A549 treated with ZK216348 at 1 μM for 4 hours (cell line): ENCODE data around the gene SELENBP1. TPM values are rescaled to one million over a fixed set of nuclear protein-coding genes. Genes with fewer than 3 reads are reported as not detected.

Source experiments
- total RNA-seq: library from RNA; stranded (reverse); fragments of 200-300 nt; extraction: Qiagen RNA extraction; gene quantifications from 5 replicates; pipeline ENCODE4 v1.2.3, GENCODE V29; 2022; ENCODE audit warnings: low read depth

The SELENBP1 gene
- 5.1 to 7.6 TPM (median 6.9 TPM) in 5 replicates for total RNA-seq

DNA sequence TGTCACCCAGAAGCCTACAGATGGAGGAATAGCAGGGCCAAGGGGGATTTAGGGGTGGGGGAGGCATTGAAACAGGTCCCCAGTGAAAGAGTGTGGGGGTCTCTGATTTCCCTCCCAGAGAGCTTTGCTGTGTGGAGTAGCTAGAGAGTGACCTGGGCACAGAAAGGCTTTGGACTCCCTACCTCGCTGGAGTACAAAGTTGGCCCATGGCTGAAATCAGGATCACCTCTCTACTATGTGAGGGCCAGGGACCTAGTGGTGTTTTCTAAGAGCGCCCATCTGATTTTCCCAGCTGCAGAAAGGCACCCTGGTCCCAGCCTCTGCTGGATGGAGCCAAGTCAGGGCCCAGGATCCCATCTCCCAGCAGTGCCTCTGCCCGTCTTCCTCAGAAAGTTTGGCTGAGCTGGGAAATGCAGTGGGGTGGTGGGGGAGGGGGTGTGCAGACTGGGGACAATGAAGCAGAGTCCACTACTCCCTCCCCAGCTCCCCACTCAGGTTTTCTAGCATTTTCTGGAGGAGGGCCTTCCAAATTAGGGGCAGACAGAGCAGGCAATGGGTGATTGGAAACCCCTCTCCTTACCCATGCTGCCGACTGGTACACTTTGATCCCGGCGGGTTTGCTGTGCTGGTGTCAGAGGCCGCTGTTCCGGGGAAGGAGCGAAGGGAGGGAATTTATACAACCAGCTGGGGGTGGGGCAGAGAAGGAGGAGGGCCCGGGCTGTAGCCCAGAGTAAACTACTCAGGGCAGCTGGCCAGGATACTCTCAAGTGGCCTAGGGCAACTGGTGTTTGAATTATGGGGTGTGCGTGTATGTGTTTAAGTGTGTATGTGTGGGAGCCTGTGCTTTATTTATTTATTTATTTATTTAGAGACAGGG, at the start of gene SELENBP1:
TSS of gene SELENBP1 (minus strand) at position 648 of the 877 bp plus-strand sequence. CDS start at position 584, 64 bp downstream.

GRCh38 chr1:151399324-151400171, 27.0 kb upstream of the SELENBP1 start, which contains the start of gene PSMB4:
PSMB4 (plus strand) TSS chr1:151399573; CDS start chr1:151399588, 15 bp downstream.

GRCh38 chr1:151346769-151347522, 25.6 kb downstream of the SELENBP1 start, which contains the start of gene RFX5:
RFX5 (minus strand) TSS chr1:151347252; CDS start chr1:151346320, 932 bp downstream.

DNA sequence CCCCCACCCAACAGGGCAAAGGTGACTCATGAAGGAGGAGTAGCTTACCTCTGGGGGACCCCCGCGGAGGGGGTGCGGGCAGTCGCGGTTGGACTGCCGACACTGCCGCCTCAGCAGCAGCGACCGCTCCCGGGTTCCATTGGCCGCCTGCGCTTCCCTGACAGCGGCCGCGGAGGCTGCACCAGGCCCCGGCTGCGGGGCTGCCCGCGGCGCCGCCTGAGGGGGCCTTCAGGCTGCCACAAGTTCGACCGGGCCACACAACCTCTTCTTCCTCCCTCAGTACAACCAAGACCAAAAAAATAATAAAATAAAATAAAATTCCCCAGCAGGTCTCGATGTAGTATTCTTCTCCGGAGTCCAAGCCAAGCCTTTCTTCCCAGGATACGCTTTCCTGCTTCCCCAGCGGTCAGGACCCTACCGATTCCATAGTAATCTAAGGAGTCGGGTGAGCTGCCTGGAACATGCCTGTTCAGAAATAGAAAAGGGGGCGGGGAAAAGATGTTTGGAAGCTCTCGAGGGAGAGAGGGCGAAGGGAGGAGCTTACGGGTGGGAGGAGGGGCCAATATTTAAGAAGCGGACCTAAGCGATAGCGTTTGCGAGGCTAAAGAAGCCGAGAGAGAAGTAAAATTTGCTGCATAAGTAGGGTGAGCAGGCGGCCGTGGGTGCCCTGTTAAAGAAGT, 45.1 kb downstream of the SELENBP1 start, which contains the start of gene PI4KB:
TSS of gene PI4KB (minus strand) at position 194 of the 680 bp plus-strand sequence. CDS start 10,935 bp downstream, outside the sequence.

Other genes starting within 250 kb of the SELENBP1 start
- 0.59 to 2.2 TPM (median 1.5 TPM) in 5 replicates for gene SEMA6C, start 226.1 kb downstream of the SELENBP1 start, total RNA-seq
- not detected in 5 replicates for gene TNFAIP8L2, start 216.1 kb downstream of the SELENBP1 start, total RNA-seq
- gene LYSMD1, start 206.8 kb downstream of the SELENBP1 start, total RNA-seq = 4.6 to 7.4 TPM (median 6.9 TPM) in 5 replicates
- 44.7 to 55.2 TPM (median 46.7 TPM) in 5 replicates for gene SCNM1, start 206.6 kb downstream of the SELENBP1 start, total RNA-seq
- 0.66 to 0.74 TPM in 2 of 5 replicates, not detected in the others for gene TMOD4, start 196.7 kb downstream of the SELENBP1 start, total RNA-seq
- gene VPS72, start 182.5 kb downstream of the SELENBP1 start, total RNA-seq = 43.3 to 64.3 TPM (median 46.5 TPM) in 5 replicates
- gene PIP5K1A, start 174.2 kb downstream of the SELENBP1 start, total RNA-seq = 43.7 to 66.5 TPM (median 45.9 TPM) in 5 replicates
- gene PSMD4, start 118.0 kb downstream of the SELENBP1 start, total RNA-seq = 160 to 214 TPM (median 195 TPM) in 5 replicates
- gene ZNF687, start 90.4 kb downstream of the SELENBP1 start, total RNA-seq = 8.4 to 14.9 TPM (median 13.4 TPM) in 5 replicates
- 21.8 to 29.0 TPM (median 27.3 TPM) in 5 replicates for gene PI4KB, start 45.3 kb downstream of the SELENBP1 start, total RNA-seq
- 21.1 to 26.2 TPM (median 24.6 TPM) in 5 replicates for gene RFX5, start 25.5 kb downstream of the SELENBP1 start, total RNA-seq
- 308 to 428 TPM (median 392 TPM) in 5 replicates for gene PSMB4, start 26.9 kb upstream of the SELENBP1 start, total RNA-seq
- gene POGZ, start 86.8 kb upstream of the SELENBP1 start, total RNA-seq = 17.8 to 21.0 TPM (median 19.0 TPM) in 5 replicates
- 1.6 to 2.9 TPM (median 2.0 TPM) in 5 replicates for gene CGN, start 138.7 kb upstream of the SELENBP1 start, total RNA-seq
- 10.1 to 12.4 TPM (median 10.6 TPM) in 5 replicates for gene TUFT1, start 167.6 kb upstream of the SELENBP1 start, total RNA-seq
- 7.4 to 9.1 TPM (median 7.7 TPM) in 5 replicates for gene SNX27, start 239.3 kb upstream of the SELENBP1 start, total RNA-seq